GM12891 (cell line): ENCODE data around the gene GKN2.

Experiments
- POLR2A ChIP-seq: IDR thresholded peaks from 2 replicates; pipeline ENCODE4 v1.6.1; 2011; ENCODE audit warnings: low read depth, low read length, control low read depth
- POLR2AphosphoS5 ChIP-seq: IDR thresholded peaks from 2 replicates; pipeline ENCODE4 v1.6.1; 2011; ENCODE audit warnings: low read depth, low read length, control low read depth
- POU2F2 ChIP-seq: IDR thresholded peaks from 2 replicates; pipeline ENCODE4 v1.6.1; 2011; ENCODE audit warnings: low read depth, mild to moderate bottlenecking, control low read depth, low read length, moderate library complexity
- TAF1 ChIP-seq: IDR thresholded peaks from 2 replicates; pipeline ENCODE4 v1.6.1; 2011; ENCODE audit warnings: low read depth, low read length, control low read depth

GRCh38 chr2:68952887-68953521, at the start of gene GKN2:
- TF ChIP-seq POLR2A (no peak), POLR2AphosphoS5 (no peak), TAF1 (no peak), POU2F2 (no peak)
